Heart right ventricle (tissue), 16 donors: ENCODE results near the gene ACBD7. TPM values are rescaled to one million over a fixed set of nuclear protein-coding genes. Genes with fewer than 3 reads are reported as not detected.

ENCODE experiments used
- ATAC-seq, 8 donors: fragments of 200-7000 bp; cut with Tn5 transposase; one replicate each; pipeline ENCODE4 v1.9.1; 2020; ENCODE audit warnings: mild to moderate bottlenecking in 8 of 8, moderate library complexity in 8 of 8, moderate number of reproducible peaks in 1 of 8
- DNase-seq, 2 donors: peaks; one replicate each; pipeline ENCODE4 v3.0.0-alpha.2; 2020
- H3K27ac ChIP-seq, 10 donors: fragments of 200-600 bp; sonication (generic) in 2 of 10; one replicate each; pipeline versions ENCODE4 v1.5.0 to v1.8.0; 2020 to 2022; ENCODE audit warnings: mild to moderate bottlenecking in 3 of 10
- H3K27me3 ChIP-seq, 7 donors: fragments of 200-600 bp; one replicate each; pipeline ENCODE4 v1.8.0; 2021 to 2022; ENCODE audit warnings: mild to moderate bottlenecking in 2 of 7
- H3K36me3 ChIP-seq, 9 donors: fragments of 200-600 bp; sonication (generic) in 1 of 9; one replicate each; pipeline versions ENCODE4 v1.5.0 to v1.8.0; 2020 to 2022; ENCODE audit warnings: mild to moderate bottlenecking in 2 of 9
- H3K4me1 ChIP-seq, 9 donors: fragments of 200-600 bp; sonication (generic) in 1 of 9; one replicate each; pipeline versions ENCODE4 v1.5.0 to v1.8.0; 2020 to 2022; ENCODE audit warnings: mild to moderate bottlenecking in 4 of 9
- H3K4me3 ChIP-seq, 10 donors: fragments of 200-600 bp; sonication (generic) in 2 of 10; one replicate each; pipeline versions ENCODE4 v1.5.0 to v1.8.0; 2020 to 2022; ENCODE audit warnings: mild to moderate bottlenecking in 7 of 10, moderate library complexity in 2 of 10
- H3K9me3 ChIP-seq, 11 donors: fragments of 200-600 bp in 10 of 11; sonication (generic) in 2 of 11; one replicate each; pipeline versions ENCODE4 v1.5.0 to v1.8.0; 2013 to 2022; ENCODE audit warnings: mild to moderate bottlenecking in 2 of 11, control low read depth in 1 of 11, moderate library complexity in 1 of 11
- CTCF ChIP-seq, 9 donors: fragments of 200-600 bp; sonication (generic) in 2 of 9; IDR thresholded peaks; one replicate each; pipeline versions ENCODE4 v1.5.0 to v1.8.0; 2021 to 2022; ENCODE audit warnings: antibody characterized with exemption in 9 of 9, mild to moderate bottlenecking in 5 of 9, moderate library complexity in 1 of 9
- WGBS, 2 donors: extraction: QIAGEN DNeasy Blood & Tissue Kit; methylation state at CpG; one replicate each; pipeline ENCODE4 v1.1.7; 2013; ENCODE audit warnings: inconsistent platforms in 1 of 2; 5-methylcytosine and 5-hydroxymethylcytosine counted together
- intact Hi-C, 10 donors: fragments of 100-400 bp; cut with DNase I; formaldehyde crosslinking; loops; one replicate each; pipeline versions ENCODE4 v1.11.1 to v1.14.2; 2022
- polyA plus RNA-seq, 2 donors: library from polyadenylated mRNA; stranded (reverse); fragments of 200-250 nt; gene quantifications; one replicate each; pipeline ENCODE4 v1.2.3, GENCODE V29; 2013
- total RNA-seq, 10 donors: library from RNA; stranded (reverse); fragmentation: NEBNext Ultra II Directional in 3 of 10; extraction: Animal tissue kit (Norgen Biotek cat#: 25700) in 3 of 10; gene quantifications; one replicate each; pipeline versions ENCODE4 v1.2.1 to v1.2.4, GENCODE V29; 2021 to 2023
- donor health status: Arrhythmogenic right ventricular cardiomyopathy.
- donor health status: ischemic (EF 13 %, LVEDD 7.1; RV severe dilation, severe dysfunction).
- donor health status: healthy with polysubstance abuse.
- donor health status: DM: no; HTN: yes; CAD: no.
- donor health status: DM: no; HTN: no; CAD: no.
- donor health status: ischemic (EF 25% LVEDD 6.9; RV normal size, moderate dysfunction).
- donor health status: ischemic (EF 25% LVEDD 5.7; RV mildly dilated, moderate dysfunction).
- donor health status: healthy.
- donor health status: DM: yes; HTN: yes; CAD: no.
- donor health status: Ischemic cardiomyopathy.
- donor health status: ischemic (EF 35%, LVEDD 5.7; RV mildly dilated, moderate dysfunction).
- donor health status: nonischemic (EF 11% LVEDD 7.7; RV severe dilation, severe dysfunction).
- donor health status: DM: yes; HTN: yes; CAD: no.
- donor health status: PGD.
- donor health status: ischemic (EF 29% LVEDD 5.4; RV normal size, mild dysfunction).
- donor health status: nonischemic (EF 23%, LVEDD 6.1; RV moderate dilation, normal function).

Gene ACBD7
- total and polyA plus RNA-seq, 12 donors, result 0.03 to 0.23 TPM; not detected in 10

GRCh38 chr10:15136129-15137035 is 47.8 kb upstream of the ACBD7 start:
- Histone ChIP-seq H3K4me1 (no peaks in the 10 kb centered on the region), H3K4me3 (no peak overlapping the region), H3K36me3 (peaks cover 0 to 88% (median 36%) of the 10 kb centered on the region in 9 donors), H3K27me3 (no peaks in the 10 kb centered on the region), H3K9me3 (no peaks in the 10 kb centered on the region), H3K27ac (peak overlapping the region in 1 of 10 donors; percentile 15)
- no peak for TF ChIP-seq CTCF (IDR thresholded peaks at IDR 0.05)
- intact Hi-C loops, result no loop called here
- 85 to 88% methylated on average over 11 of the region's 11 CpGs for WGBS, 2 donors
- DNase-seq (no peak), ATAC-seq (no peak)

- intact Hi-C loops, result no loop called here
- Histone ChIP-seq H3K4me3 (no peak overlapping the region), H3K9me3 (no peaks in the 10 kb centered on the region), H3K27ac (no peak overlapping the region), H3K27me3 (no peaks in the 10 kb centered on the region), H3K4me1 (no peaks in the 10 kb centered on the region), H3K36me3 (peaks cover 0 to 96% (median 44%) of the 10 kb centered on the region in 9 donors)
- ATAC-seq (no peak), DNase-seq (no peak)
- WGBS, 2 donors, result 99% methylated on average over 5 of the region's 5 CpGs
- no peak for TF ChIP-seq CTCF (IDR thresholded peaks at IDR 0.05)
These were observed 42.8 kb upstream of the ACBD7 start for GRCh38 chr10:15131330-15131729.

- Histone ChIP-seq H3K36me3 (peaks cover 0 to 98% (median 14%) of the 10 kb centered on the region in 9 donors), H3K27ac (no peak overlapping the region), H3K4me1 (no peaks in the 10 kb centered on the region), H3K9me3 (no peaks in the 10 kb centered on the region), H3K27me3 (no peaks in the 10 kb centered on the region), H3K4me3 (no peak overlapping the region)
- 96% methylated on average over 3 of the region's 3 CpGs for WGBS, 2 donors
- no peak for TF ChIP-seq CTCF (IDR thresholded peaks at IDR 0.05)
- DNase-seq (no peak), ATAC-seq (no peak)
- intact Hi-C loops, result no loop called here
These were observed 36.3 kb upstream of the ACBD7 start for GRCh38 chr10:15124908-15125307.

GRCh38 chr10:15124190-15124589 is 35.6 kb upstream of the ACBD7 start:
- intact Hi-C loops, result no loop called here
- Histone ChIP-seq H3K27me3 (no peaks in the 10 kb centered on the region), H3K9me3 (no peaks in the 10 kb centered on the region), H3K27ac (no peak overlapping the region), H3K36me3 (peaks cover 0 to 98% (median 15%) of the 10 kb centered on the region in 9 donors), H3K4me3 (no peak overlapping the region), H3K4me1 (no peaks in the 10 kb centered on the region)
- ATAC-seq (no peak), DNase-seq (no peak)
- WGBS, 2 donors, result 95 to 96% methylated on average over 9 of the region's 9 CpGs
- no peak for TF ChIP-seq CTCF (IDR thresholded peaks at IDR 0.05)
